Endothelial cell of umbilical vein (primary cell): ENCODE data around the gene PHB1. TPM values are rescaled to one million over a fixed set of nuclear protein-coding genes. Genes with fewer than 3 reads are reported as not detected.

Source experiments
- BruUV-seq: library from RNA; stranded (reverse); fragments of 400-500 nt; replicated peaks from 2 replicates; lab custom pipeline; 2021; lab: Mats Ljungman, UMichigan
- CTCF ChIA-PET: fragments of 300-600, 350-600 bp; sonication (Branson Sonifier 250); formaldehyde crosslinking; loops from one replicate; lab custom pipeline; 2021; ENCODE audit warnings: antibody characterized with exemption, inconsistent platforms; lab: Charles Lee
- POLR2A ChIA-PET: fragments of 300-600, 350-600 bp; sonication (Branson Sonifier 250); formaldehyde crosslinking; loops from one replicate; lab custom pipeline; 2021; ENCODE audit warnings: antibody characterized with exemption, inconsistent platforms; lab: Charles Lee
- DNase-seq: peaks from one replicate; pipeline ENCODE4 v3.0.0-alpha.2; 2011; ENCODE audit warnings: low read depth, low spot score
- FAIRE-seq: peaks from 2 replicates; lab custom pipeline; 2011; peaks lifted over from hg19 to GRCh38; lab: Jason Lieb, UNC
- H2AFZ ChIP-seq: 2 replicates; pipeline ENCODE4 v1.6.0; 2012; ENCODE audit warnings: low read depth, low read length, control low read depth, inconsistent platforms
- H3K27ac ChIP-seq: 2 replicates; pipeline ENCODE4 v1.5.1; 2011; ENCODE audit warnings: low read depth, mild to moderate bottlenecking, control low read depth, low read length, moderate library complexity; ENCODE audit not compliant: insufficient read depth
- H3K27me3 ChIP-seq, 2 experiments: 2 replicates each; pipeline versions ENCODE4 v1.6.0 to v1.6.1; 2011; ENCODE audit warnings: low read length in 2 of 2, mixed read lengths in 1 of 2; ENCODE audit not compliant: control insufficient read depth in 2 of 2, insufficient read depth in 2 of 2
- H3K36me3 ChIP-seq, 2 experiments: 2 replicates in 1 of 2; 3 replicates in 1 of 2; pipeline ENCODE4 v1.5.1; 2011; ENCODE audit warnings: low read length in 2 of 2, mild to moderate bottlenecking in 1 of 2, moderate library complexity in 1 of 2; ENCODE audit not compliant: control insufficient read depth in 2 of 2, insufficient read depth in 2 of 2; ENCODE audit errors: extremely low read depth in 1 of 2
- H3K4me1 ChIP-seq: 3 replicates; pipeline ENCODE4 v1.5.1; 2011; ENCODE audit warnings: mild to moderate bottlenecking, low read length; ENCODE audit not compliant: control insufficient read depth, insufficient read depth; ENCODE audit errors: extremely low read depth
- H3K4me2 ChIP-seq: 2 replicates; pipeline ENCODE4 v1.6.1; 2011; ENCODE audit warnings: low read length, control low read depth, mixed read lengths; ENCODE audit not compliant: insufficient read depth
- H3K4me3 ChIP-seq, 3 experiments: fragments of 200-600 bp in 1 of 3; sonication (generic), shearing (Covaris generic) in 1 of 3; replicated peaks in 1 of 3; 2 replicates each; pipeline ENCODE4 v1.5.1; 2011 to 2016; ENCODE audit warnings: control low read depth in 3 of 3, low read length in 3 of 3, mild to moderate bottlenecking in 2 of 3, inconsistent platforms in 1 of 3, low read depth in 1 of 3, moderate library complexity in 1 of 3; ENCODE audit not compliant: insufficient read depth in 1 of 3
- H3K79me2 ChIP-seq: 2 replicates; pipeline ENCODE4 v1.6.0; 2012; ENCODE audit warnings: low read length, inconsistent platforms; ENCODE audit not compliant: control insufficient read depth, insufficient read depth
- H3K9ac ChIP-seq: replicated peaks from 2 replicates; pipeline ENCODE3; 2011; ENCODE audit warnings: low read length, control low read depth; ENCODE audit not compliant: insufficient read depth; ENCODE audit errors: extremely low read depth
- H3K9me1 ChIP-seq: replicated peaks from 3 replicates; pipeline ENCODE4 v1.6.0; 2011; ENCODE audit warnings: mild to moderate bottlenecking, low read length; ENCODE audit not compliant: control insufficient read depth, insufficient read depth; ENCODE audit errors: extremely low read depth
- H3K9me3 ChIP-seq: replicated peaks from 2 replicates; pipeline ENCODE4 v1.5.1; 2012; ENCODE audit warnings: low read length, inconsistent platforms; ENCODE audit not compliant: control insufficient read depth, insufficient read depth
- H4K20me1 ChIP-seq: replicated peaks from 2 replicates; pipeline ENCODE3; 2011; ENCODE audit warnings: mild to moderate bottlenecking, low read length; ENCODE audit not compliant: control insufficient read depth, insufficient read depth; ENCODE audit errors: extremely low read depth
- EZH2 ChIP-seq: IDR thresholded peaks from 2 replicates; pipeline ENCODE4 v1.6.1; 2012; ENCODE audit warnings: borderline replicate concordance, low read depth, mild to moderate bottlenecking, moderate library complexity, low read length, inconsistent platforms; ENCODE audit not compliant: severe bottlenecking
- FOS ChIP-seq: IDR thresholded peaks from 2 replicates; pipeline ENCODE4 v1.6.1; 2011; ENCODE audit warnings: mild to moderate bottlenecking, low read length, moderate library complexity, borderline replicate concordance; ENCODE audit not compliant: insufficient read depth
- GATA2 ChIP-seq: IDR thresholded peaks from 2 replicates; pipeline ENCODE4 v1.7.0; 2011; ENCODE audit warnings: low read depth, mild to moderate bottlenecking, moderate library complexity, mixed read lengths, low read length; ENCODE audit not compliant: insufficient read length, insufficient read depth
- JUN ChIP-seq: IDR thresholded peaks from 2 replicates; pipeline ENCODE4 v1.6.1; 2011; ENCODE audit warnings: borderline replicate concordance, low read depth; ENCODE audit not compliant: insufficient read length, insufficient read depth
- MYC ChIP-seq: IDR thresholded peaks from one replicate; pipeline ENCODE4 v1.6.1; 2011; ENCODE audit warnings: mild to moderate bottlenecking, low read depth, low read length
- POLR2A ChIP-seq: IDR thresholded peaks from 2 replicates; pipeline ENCODE4 v1.6.1; 2012; ENCODE audit warnings: low read depth, mild to moderate bottlenecking, control low read depth, low read length
- POLR2AphosphoS5 ChIP-seq: IDR thresholded peaks from 2 replicates; pipeline ENCODE4 v1.6.1; 2012; ENCODE audit warnings: low read depth, mild to moderate bottlenecking, control low read depth, low read length, moderate library complexity; ENCODE audit not compliant: insufficient read depth
- dilution Hi-C: fragments of 300-500 bp; cut with MboI; formaldehyde crosslinking; loops from one replicate; pipeline ENCODE4 v1.15.0; 2019; ENCODE audit warnings: low sequenced_read_pairs; ENCODE audit not compliant: extremely low pct_ligation_motif_present
- intact Hi-C: fragments of 100-400 bp; cut with micrococcal nuclease; formaldehyde crosslinking; loops from one replicate; pipeline ENCODE4 v1.10.0; 2022
- polyA plus RNA-seq, 4 experiments: library from polyadenylated mRNA; depleted of rRNA in 3 of 4; stranded (reverse) in 3 of 4; unstranded in 1 of 4; fragments of >200 nt; gene quantifications; 2 replicates each; pipeline versions ENCODE4 v1.2.1 to v1.2.3, GENCODE V29; 2011 to 2012; ENCODE audit warnings: missing spikeins in 1 of 4
- total RNA-seq: library from RNA; stranded (reverse); gene quantifications from 2 replicates; pipeline ENCODE4 v1.2.3, GENCODE V29; 2021
- TF ChIP-seq, protein P1 (sequence below): IDR thresholded peaks from 2 replicates; pipeline ENCODE4 v1.6.1; 2011; ENCODE audit not compliant: insufficient read depth, insufficient read length
- TF ChIP-seq, protein P2 (sequence below), 2 donors: IDR thresholded peaks; 1 replicate in 1 of 2; 2 replicates in 1 of 2; pipeline ENCODE4 v1.5.1; 2011; ENCODE audit warnings: low read length in 2 of 2, mild to moderate bottlenecking in 2 of 2, moderate library complexity in 2 of 2, control low read depth in 1 of 2, inconsistent platforms in 1 of 2, low read depth in 1 of 2; ENCODE audit not compliant: insufficient read depth in 1 of 2; ENCODE audit errors: extremely low read depth in 1 of 2

Gene PHB1
- total and polyA plus RNA-seq, 2 donors (not counting 3 experiments of a cell fraction or from before 2014, with no cell fraction given), result 222 to 287 TPM

DNA sequence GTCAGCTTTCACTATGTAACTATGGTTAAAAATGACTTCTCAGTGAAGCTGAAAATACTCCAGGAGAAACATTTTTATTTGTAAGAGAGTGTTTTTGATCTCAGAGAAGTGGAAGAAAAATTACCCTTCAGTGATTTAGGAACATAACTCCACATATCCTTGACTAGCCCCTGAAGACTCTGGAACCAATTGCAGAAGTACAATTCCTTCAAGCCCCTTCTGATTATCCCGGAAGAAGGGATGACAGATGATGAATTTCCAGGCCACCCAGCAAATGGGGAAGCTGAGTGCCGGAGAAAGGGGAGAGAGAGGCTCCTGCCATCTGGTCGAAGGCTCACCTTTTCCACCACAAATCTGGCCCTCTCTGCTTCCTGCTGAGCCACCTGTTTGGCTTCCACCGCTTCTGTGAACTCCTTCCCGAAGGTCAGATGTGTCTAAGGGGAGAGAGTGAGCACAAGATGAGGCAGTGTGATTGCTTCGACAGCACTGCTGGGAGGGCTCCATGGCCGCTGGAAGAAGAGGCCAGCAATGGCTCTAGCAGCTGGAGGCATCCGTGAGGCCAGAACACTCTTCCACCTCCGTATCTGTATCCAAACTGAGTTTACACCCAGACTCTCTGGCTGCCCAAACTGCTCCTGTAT, 8.1 kb downstream of the PHB1 start:
- ChIA-PET POLR2A (no interaction called here), CTCF (interaction anchor here (1.9 to 9.9 kb wide), 2 partner anchors 146 to 150 kb away, joined by 9 to 116 read pairs; no protein-coding TSS in a partner anchor)
- H2AFZ ChIP-seq, result no peak overlapping the region
- no peaks in the 10 kb centered on the region for H3K79me2 ChIP-seq
- dilution Hi-C loops, result no loop called here
- BruUV-seq, result no TSS peak
- DNase-seq (no peak), FAIRE-seq (no peak)
- H3K27ac ChIP-seq, result no peak overlapping the region
- no peaks in the 10 kb centered on the region for H3K9me3 ChIP-seq
- TF ChIP-seq POLR2A (no peak), MYC (no peak)
- H4K20me1 ChIP-seq, result no peaks in the 10 kb centered on the region
- H3K9me1 ChIP-seq, result no peaks in the 10 kb centered on the region
- peaks cover 28 to 52% of the 10 kb centered on the region in 2 experiments for H3K36me3 ChIP-seq
- no peak overlapping the region for H3K4me2 ChIP-seq
- no peaks in the 10 kb centered on the region for H3K27me3 ChIP-seq
- H3K9ac ChIP-seq, result no peak overlapping the region
- H3K4me3 ChIP-seq, result no peak overlapping the region
- intact Hi-C loops, result no loop called here
- H3K4me1 ChIP-seq, result no peaks in the 10 kb centered on the region

DNA sequence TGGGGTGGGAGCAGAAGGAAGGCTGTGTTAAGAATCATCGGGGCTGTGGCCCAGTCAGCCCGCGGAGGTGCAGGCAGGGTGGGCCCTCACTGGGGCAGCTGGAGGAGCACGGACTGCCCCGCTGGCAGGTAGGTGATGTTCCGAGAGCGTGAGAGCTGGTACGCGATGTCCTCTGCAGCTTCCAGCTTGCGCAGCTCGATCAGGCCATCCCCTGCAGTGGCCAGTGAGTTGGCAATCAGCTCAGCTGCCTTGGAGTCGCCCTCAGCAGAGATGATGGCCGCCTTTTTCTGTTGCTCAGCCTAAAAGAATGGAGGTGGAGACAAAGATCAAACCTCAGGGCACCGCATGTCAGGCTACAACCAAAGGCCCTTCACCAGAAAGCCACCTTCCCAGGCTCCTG, 9.8 kb downstream of the PHB1 start:
- H3K27me3 ChIP-seq, result no peaks in the 10 kb centered on the region
- no peak for FAIRE-seq
- no peaks in the 10 kb centered on the region for H3K79me2 ChIP-seq
- no peak overlapping the region for H3K27ac ChIP-seq
- H3K4me1 ChIP-seq, result no peaks in the 10 kb centered on the region
- H3K9me1 ChIP-seq, result no peaks in the 10 kb centered on the region
- DNase-seq, result no peak
- no peaks in the 10 kb centered on the region for H3K9me3 ChIP-seq
- no peak overlapping the region for H2AFZ ChIP-seq
- no peak overlapping the region for H3K9ac ChIP-seq
- no peak for TF ChIP-seq EZH2
- no peak for TF ChIP-seq FOS
- no peak for TF ChIP-seq MYC
- no peak for TF ChIP-seq POLR2AphosphoS5
- TF ChIP-seq JUN, result no peak
- TF ChIP-seq, protein P1, sequence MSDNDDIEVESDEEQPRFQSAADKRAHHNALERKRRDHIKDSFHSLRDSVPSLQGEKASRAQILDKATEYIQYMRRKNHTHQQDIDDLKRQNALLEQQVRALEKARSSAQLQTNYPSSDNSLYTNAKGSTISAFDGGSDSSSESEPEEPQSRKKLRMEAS, result no peak
- TF ChIP-seq GATA2, result no peak
- TF ChIP-seq, protein P2, sequence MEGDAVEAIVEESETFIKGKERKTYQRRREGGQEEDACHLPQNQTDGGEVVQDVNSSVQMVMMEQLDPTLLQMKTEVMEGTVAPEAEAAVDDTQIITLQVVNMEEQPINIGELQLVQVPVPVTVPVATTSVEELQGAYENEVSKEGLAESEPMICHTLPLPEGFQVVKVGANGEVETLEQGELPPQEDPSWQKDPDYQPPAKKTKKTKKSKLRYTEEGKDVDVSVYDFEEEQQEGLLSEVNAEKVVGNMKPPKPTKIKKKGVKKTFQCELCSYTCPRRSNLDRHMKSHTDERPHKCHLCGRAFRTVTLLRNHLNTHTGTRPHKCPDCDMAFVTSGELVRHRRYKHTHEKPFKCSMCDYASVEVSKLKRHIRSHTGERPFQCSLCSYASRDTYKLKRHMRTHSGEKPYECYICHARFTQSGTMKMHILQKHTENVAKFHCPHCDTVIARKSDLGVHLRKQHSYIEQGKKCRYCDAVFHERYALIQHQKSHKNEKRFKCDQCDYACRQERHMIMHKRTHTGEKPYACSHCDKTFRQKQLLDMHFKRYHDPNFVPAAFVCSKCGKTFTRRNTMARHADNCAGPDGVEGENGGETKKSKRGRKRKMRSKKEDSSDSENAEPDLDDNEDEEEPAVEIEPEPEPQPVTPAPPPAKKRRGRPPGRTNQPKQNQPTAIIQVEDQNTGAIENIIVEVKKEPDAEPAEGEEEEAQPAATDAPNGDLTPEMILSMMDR (IDR thresholded peaks at IDR 0.05; ENCODE audit: extremely low read depth in 1 of 2, insufficient read depth in 1 of 2, low read depth in 1 of 2, low read length in 2 of 2), result no peak
- no peak for TF ChIP-seq POLR2A
- BruUV-seq, result no TSS peak
- POLR2A ChIA-PET, result no interaction called here
- H4K20me1 ChIP-seq, result no peaks in the 10 kb centered on the region
- dilution Hi-C loops, result no loop called here
- H3K4me3 ChIP-seq, result no peak overlapping the region
- H3K36me3 ChIP-seq, result peaks cover 25 to 42% of the 10 kb centered on the region in 2 experiments
- CTCF ChIA-PET, result no interaction called here
- intact Hi-C loops, result no loop called here
- H3K4me2 ChIP-seq, result no peak overlapping the region
